Chondrocyte (in vitro differentiated cells): ENCODE measurements around the gene NFE2L2. TPM values are rescaled to one million over a fixed set of nuclear protein-coding genes. Genes with fewer than 3 reads are reported as not detected.

ENCODE experiments used
- DNase-seq: peaks from one replicate; pipeline ENCODE4 v3.0.0; 2021; ENCODE audit warnings: mixed read lengths, low spot score
- H3K27ac Mint-ChIP-seq: one replicate; pipeline ENCODE4 v1.8.0; 2021; ENCODE audit warnings: mild to moderate bottlenecking, moderate library complexity, mixed read lengths; ENCODE audit not compliant: unreplicated experiment
- H3K27me3 Mint-ChIP-seq: 2 replicates; pipeline ENCODE4 v1.8.0; 2021; ENCODE audit warnings: low read depth, mixed read lengths
- H3K36me3 Mint-ChIP-seq: 2 replicates; pipeline ENCODE4 v1.8.0; 2021; ENCODE audit warnings: low read depth, mixed read lengths
- H3K4me1 Mint-ChIP-seq: 2 replicates; pipeline ENCODE4 v1.8.0; 2021; ENCODE audit warnings: low read depth, mild to moderate bottlenecking, mixed read lengths
- H3K4me3 Mint-ChIP-seq: one replicate; pipeline ENCODE4 v1.8.0; 2021; ENCODE audit warnings: mild to moderate bottlenecking, moderate library complexity, mixed read lengths; ENCODE audit not compliant: unreplicated experiment
- H3K9me3 Mint-ChIP-seq: 2 replicates; pipeline ENCODE4 v1.8.0; 2021; ENCODE audit warnings: low read depth, mixed read lengths
- total RNA-seq: library from RNA; stranded (reverse); gene quantifications from 3 replicates; pipeline ENCODE4 v1.2.1, GENCODE V29; 2021
- TF ChIP-seq, protein P1 (sequence below): fragments of 200-600 bp; sonication (generic); IDR thresholded peaks from 2 replicates; pipeline ENCODE4 v1.5.0; 2021; ENCODE audit warnings: antibody characterized with exemption, mild to moderate bottlenecking, moderate library complexity

NFE2L2 gene
- total RNA-seq, 1 donor from 2014 or later: 86.8 TPM

DNA sequence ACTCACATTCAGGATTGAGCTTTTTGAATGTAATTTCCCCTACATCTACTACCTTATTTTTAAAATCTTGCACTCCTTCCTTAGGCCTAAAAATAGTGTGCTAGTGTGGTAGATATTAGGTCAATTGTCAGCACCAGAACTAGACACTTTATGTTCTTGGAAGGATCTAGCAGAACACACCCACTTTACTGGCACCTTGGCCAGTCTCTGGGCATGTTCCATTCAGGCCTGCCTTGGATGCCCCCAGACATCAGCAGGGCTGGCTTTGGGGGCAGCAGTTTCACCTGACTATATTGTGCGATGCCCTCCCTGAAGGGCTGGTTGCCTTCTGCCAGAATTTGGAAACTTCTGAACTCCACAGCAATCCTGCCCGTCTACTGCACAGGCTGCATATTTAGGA lies 15.3 kb upstream of the NFE2L2 start:
- Mint-ChIP-seq H3K4me3 (no peak overlapping the region), H3K27ac (no peak overlapping the region), H3K4me1 (peaks cover 23% of the 10 kb centered on the region), H3K27me3 (no peaks in the 10 kb centered on the region), H3K9me3 (no peaks in the 10 kb centered on the region), H3K36me3 (no peaks in the 10 kb centered on the region)
- TF ChIP-seq, protein P1, sequence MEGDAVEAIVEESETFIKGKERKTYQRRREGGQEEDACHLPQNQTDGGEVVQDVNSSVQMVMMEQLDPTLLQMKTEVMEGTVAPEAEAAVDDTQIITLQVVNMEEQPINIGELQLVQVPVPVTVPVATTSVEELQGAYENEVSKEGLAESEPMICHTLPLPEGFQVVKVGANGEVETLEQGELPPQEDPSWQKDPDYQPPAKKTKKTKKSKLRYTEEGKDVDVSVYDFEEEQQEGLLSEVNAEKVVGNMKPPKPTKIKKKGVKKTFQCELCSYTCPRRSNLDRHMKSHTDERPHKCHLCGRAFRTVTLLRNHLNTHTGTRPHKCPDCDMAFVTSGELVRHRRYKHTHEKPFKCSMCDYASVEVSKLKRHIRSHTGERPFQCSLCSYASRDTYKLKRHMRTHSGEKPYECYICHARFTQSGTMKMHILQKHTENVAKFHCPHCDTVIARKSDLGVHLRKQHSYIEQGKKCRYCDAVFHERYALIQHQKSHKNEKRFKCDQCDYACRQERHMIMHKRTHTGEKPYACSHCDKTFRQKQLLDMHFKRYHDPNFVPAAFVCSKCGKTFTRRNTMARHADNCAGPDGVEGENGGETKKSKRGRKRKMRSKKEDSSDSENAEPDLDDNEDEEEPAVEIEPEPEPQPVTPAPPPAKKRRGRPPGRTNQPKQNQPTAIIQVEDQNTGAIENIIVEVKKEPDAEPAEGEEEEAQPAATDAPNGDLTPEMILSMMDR: no peak
- no peak for DNase-seq

DNA sequence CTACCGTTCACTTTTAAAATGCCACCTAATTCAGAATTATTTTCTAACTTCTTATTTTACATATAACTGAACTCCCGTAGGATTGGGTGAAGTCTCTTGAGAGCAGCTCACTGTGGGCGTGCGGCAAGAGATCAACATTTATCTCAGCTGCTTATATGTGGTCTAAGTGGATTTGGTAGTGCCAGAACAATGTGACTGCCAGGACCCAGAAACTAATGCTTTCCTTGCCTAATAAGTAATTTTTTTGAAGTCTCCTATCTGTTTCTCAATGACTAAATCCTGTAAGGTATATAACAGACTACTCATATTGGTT lies 11.2 kb upstream of the NFE2L2 start:
- Mint-ChIP-seq H3K27ac (peak overlapping the region; percentile 11), H3K4me3 (no peak overlapping the region), H3K27me3 (no peaks in the 10 kb centered on the region), H3K36me3 (no peaks in the 10 kb centered on the region), H3K4me1 (peaks cover 13% of the 10 kb centered on the region), H3K9me3 (no peaks in the 10 kb centered on the region)
- no peak for DNase-seq
- TF ChIP-seq, protein P1: no peak

DNA sequence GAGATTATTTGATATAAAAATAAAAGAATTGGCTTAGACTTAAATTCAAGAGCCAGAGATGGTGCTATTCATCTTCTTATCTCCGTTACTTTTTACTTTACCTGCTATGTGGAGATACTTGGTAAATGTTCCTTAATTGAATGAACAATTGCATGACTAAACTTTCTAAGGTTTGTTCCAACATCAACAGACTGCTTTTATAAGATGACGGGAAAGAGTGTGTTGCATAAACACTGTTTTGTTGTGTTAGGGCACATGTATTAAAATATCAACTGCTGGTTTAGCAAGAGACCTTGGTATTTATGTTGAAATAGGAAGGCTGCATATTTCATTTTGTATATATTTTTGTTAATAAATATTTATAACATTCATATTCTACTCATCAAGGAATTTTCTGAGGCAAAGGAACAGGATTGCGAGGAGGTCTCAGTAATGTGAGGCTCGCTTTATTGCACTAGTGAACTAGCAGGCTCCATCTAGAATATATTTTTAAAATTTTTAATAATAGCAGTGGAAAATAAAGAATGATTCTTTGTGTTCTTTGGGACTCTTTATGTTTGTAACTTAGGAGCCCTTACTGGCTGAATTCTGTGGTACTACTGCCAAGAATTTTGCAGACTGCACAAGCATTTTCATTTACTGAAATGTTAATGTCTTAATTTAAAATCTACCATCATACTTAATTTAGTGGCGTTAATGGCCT lies 10.7 kb upstream of the NFE2L2 start:
- Mint-ChIP-seq H3K4me3 (no peak overlapping the region), H3K9me3 (no peaks in the 10 kb centered on the region), H3K27me3 (no peaks in the 10 kb centered on the region), H3K27ac (peak overlapping the region; percentile 11), H3K4me1 (peaks cover 17% of the 10 kb centered on the region), H3K36me3 (no peaks in the 10 kb centered on the region)
- DNase-seq: no peak
- TF ChIP-seq, protein P1: no peak

DNA sequence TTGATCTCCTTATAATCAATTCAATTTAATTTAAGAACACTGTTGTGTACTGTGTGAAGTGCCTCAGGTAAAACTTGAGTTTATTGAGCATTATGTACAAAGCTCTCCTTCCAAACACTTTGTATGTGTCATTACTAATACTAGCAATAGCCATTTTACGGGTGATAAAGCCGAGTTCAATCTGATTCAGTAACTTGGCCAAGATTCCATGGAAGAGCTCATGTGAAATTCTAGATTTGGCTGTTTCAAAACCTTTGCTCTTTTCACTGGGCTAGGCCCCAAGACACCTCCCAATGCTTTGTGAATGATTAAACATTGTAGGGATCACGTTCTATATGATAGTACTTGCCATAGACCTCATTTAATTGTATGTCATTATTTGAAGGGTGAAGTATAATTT lies 8.9 kb upstream of the NFE2L2 start:
- no peak for DNase-seq
- H3K4me1 Mint-ChIP-seq: peaks cover 17% of the 10 kb centered on the region
- H3K27ac Mint-ChIP-seq: no peak overlapping the region
- H3K9me3 Mint-ChIP-seq: no peaks in the 10 kb centered on the region
- no peak overlapping the region for H3K4me3 Mint-ChIP-seq
- TF ChIP-seq, protein P1: no peak
- no peaks in the 10 kb centered on the region for H3K27me3 Mint-ChIP-seq
- H3K36me3 Mint-ChIP-seq: no peaks in the 10 kb centered on the region

DNA sequence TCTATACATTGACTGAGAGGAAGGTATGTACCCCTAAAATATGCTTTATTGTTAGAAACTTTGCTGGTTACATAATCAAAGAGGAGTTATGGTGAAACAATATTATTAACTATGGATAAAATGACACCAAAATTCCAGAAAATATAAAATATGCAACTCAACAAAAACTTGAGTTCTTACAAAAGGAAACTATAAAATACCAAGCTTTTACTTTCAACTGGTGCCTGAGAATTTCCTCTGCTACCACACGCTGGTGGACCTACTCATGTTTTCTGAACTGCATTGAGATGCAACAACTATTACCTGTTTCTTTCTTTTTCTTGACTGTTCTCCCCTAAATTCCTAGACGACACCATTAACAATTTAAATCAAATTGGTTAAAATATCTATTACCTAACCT lies 8.2 kb upstream of the NFE2L2 start:
- no peaks in the 10 kb centered on the region for H3K27me3 Mint-ChIP-seq
- H3K4me3 Mint-ChIP-seq: no peak overlapping the region
- H3K27ac Mint-ChIP-seq: no peak overlapping the region
- TF ChIP-seq, protein P1: no peak
- DNase-seq: no peak
- peaks cover 17% of the 10 kb centered on the region for H3K4me1 Mint-ChIP-seq
- H3K9me3 Mint-ChIP-seq: no peaks in the 10 kb centered on the region
- no peaks in the 10 kb centered on the region for H3K36me3 Mint-ChIP-seq
